Neuronal stem cell (in vitro differentiated cells): ENCODE measurements around the gene GPATCH8.

Experiments used
- DNase-seq: peaks from one replicate; pipeline ENCODE4 v3.0.0-alpha.2; 2013; ENCODE audit warnings: low spot score
- H2AFZ ChIP-seq: one replicate; pipeline ENCODE4 v1.6.1; 2013; ENCODE audit warnings: mild to moderate bottlenecking, low read length, inconsistent platforms
- H2AK5ac ChIP-seq: 2 replicates; pipeline ENCODE4 v1.6.1; 2013; ENCODE audit warnings: low read depth, mild to moderate bottlenecking, inconsistent platforms, low read length, moderate library complexity, mixed read lengths
- H2BK120ac ChIP-seq: 2 replicates; pipeline ENCODE4 v1.6.1; 2013; ENCODE audit warnings: low read depth, mild to moderate bottlenecking, inconsistent platforms, low read length, moderate library complexity, mixed read lengths
- H2BK12ac ChIP-seq: one replicate; pipeline ENCODE4 v1.6.1; 2013; ENCODE audit warnings: low read length, inconsistent platforms
- H2BK15ac ChIP-seq: 2 replicates; pipeline ENCODE4 v1.6.1; 2013; ENCODE audit warnings: mild to moderate bottlenecking, low read length, inconsistent platforms, mixed read lengths
- H2BK5ac ChIP-seq: one replicate; pipeline ENCODE4 v1.6.1; 2013; ENCODE audit warnings: inconsistent platforms, mild to moderate bottlenecking, low read length, moderate library complexity
- H3K14ac ChIP-seq: one replicate; pipeline ENCODE4 v1.6.1; 2013; ENCODE audit warnings: low read length, inconsistent platforms
- H3K18ac ChIP-seq: 2 replicates; pipeline ENCODE4 v1.6.1; 2013; ENCODE audit warnings: low read length, inconsistent platforms
- H3K23ac ChIP-seq: 2 replicates; pipeline ENCODE4 v1.6.1; 2013; ENCODE audit warnings: low read depth, mild to moderate bottlenecking, mixed read lengths, low read length, inconsistent platforms; ENCODE audit not compliant: poor library complexity
- H3K27ac ChIP-seq: replicated peaks from 3 replicates; pipeline ENCODE4 v1.5.1; 2013; ENCODE audit warnings: low read length, inconsistent platforms
- H3K27me3 ChIP-seq, 3 experiments: 2 replicates each; pipeline ENCODE4 v1.6.1; 2013; ENCODE audit warnings: low read length in 3 of 3, mild to moderate bottlenecking in 2 of 3, inconsistent platforms in 1 of 3, low read depth in 1 of 3, mixed read lengths in 1 of 3, moderate library complexity in 1 of 3; ENCODE audit not compliant: control insufficient read depth in 3 of 3, insufficient read depth in 3 of 3
- H3K36me3 ChIP-seq, 2 donors: replicated peaks in 1 of 2; 2 replicates each; pipeline ENCODE4 v1.6.1; 2013; ENCODE audit warnings: low read length in 2 of 2; ENCODE audit not compliant: control insufficient read depth in 2 of 2, insufficient read depth in 2 of 2
- H3K4ac ChIP-seq: 2 replicates; pipeline ENCODE4 v1.6.1; 2013; ENCODE audit warnings: inconsistent platforms, mild to moderate bottlenecking, low read length, moderate library complexity
- H3K4me1 ChIP-seq, 2 donors: 1 replicate in 1 of 2; 2 replicates in 1 of 2; pipeline ENCODE4 v1.6.1; 2013; ENCODE audit warnings: low read length in 2 of 2, low read depth in 1 of 2; ENCODE audit not compliant: control insufficient read depth in 2 of 2, insufficient read depth in 1 of 2
- H3K4me2 ChIP-seq: one replicate; pipeline ENCODE4 v1.6.1; 2013; ENCODE audit warnings: mild to moderate bottlenecking, low read length, inconsistent platforms; ENCODE audit not compliant: insufficient read depth, poor library complexity, severe bottlenecking
- H3K4me3 ChIP-seq, 2 donors: 2 replicates each; pipeline ENCODE4 v1.5.1; 2013; ENCODE audit warnings: low read length in 2 of 2, mild to moderate bottlenecking in 2 of 2, inconsistent platforms in 1 of 2, moderate library complexity in 1 of 2
- H3K79me1 ChIP-seq: one replicate; pipeline ENCODE4 v1.6.1; 2013; ENCODE audit warnings: low read depth, mild to moderate bottlenecking, inconsistent platforms, low read length, moderate library complexity
- H3K9ac ChIP-seq: one replicate; pipeline ENCODE4 v1.6.1; 2013; ENCODE audit warnings: mild to moderate bottlenecking, low read depth, low read length, inconsistent platforms; ENCODE audit not compliant: poor library complexity
- H3K9me3 ChIP-seq, 2 donors: replicated peaks in 1 of 2; 2 replicates each; pipeline versions ENCODE3 to v1.6.1; 2013; ENCODE audit warnings: low read length in 2 of 2, mild to moderate bottlenecking in 2 of 2, inconsistent platforms in 1 of 2, low read depth in 1 of 2, mixed read lengths in 1 of 2, moderate library complexity in 1 of 2; ENCODE audit not compliant: control insufficient read depth in 2 of 2, insufficient read depth in 1 of 2
- H4K8ac ChIP-seq: one replicate; pipeline ENCODE4 v1.6.1; 2013; ENCODE audit warnings: low read depth, mild to moderate bottlenecking, inconsistent platforms, low read length, moderate library complexity
- H4K91ac ChIP-seq: one replicate; pipeline ENCODE4 v1.6.1; 2013; ENCODE audit warnings: low read length, low read depth, mild to moderate bottlenecking, inconsistent platforms; ENCODE audit not compliant: poor library complexity
- WGBS, 2 donors: extraction: QIAGEN DNeasy Blood & Tissue Kit; methylation state at CpG; one replicate each; pipeline ENCODE4 v1.1.7; 2013; ENCODE audit warnings: missing lambda C conversion rate in 2 of 2, mixed read lengths in 1 of 2; ENCODE audit not compliant: insufficient read length in 2 of 2, insufficient replicate concordance in 1 of 2; ENCODE audit errors: extremely low coverage in 2 of 2; 5-methylcytosine and 5-hydroxymethylcytosine counted together

GPATCH8 gene

DNA sequence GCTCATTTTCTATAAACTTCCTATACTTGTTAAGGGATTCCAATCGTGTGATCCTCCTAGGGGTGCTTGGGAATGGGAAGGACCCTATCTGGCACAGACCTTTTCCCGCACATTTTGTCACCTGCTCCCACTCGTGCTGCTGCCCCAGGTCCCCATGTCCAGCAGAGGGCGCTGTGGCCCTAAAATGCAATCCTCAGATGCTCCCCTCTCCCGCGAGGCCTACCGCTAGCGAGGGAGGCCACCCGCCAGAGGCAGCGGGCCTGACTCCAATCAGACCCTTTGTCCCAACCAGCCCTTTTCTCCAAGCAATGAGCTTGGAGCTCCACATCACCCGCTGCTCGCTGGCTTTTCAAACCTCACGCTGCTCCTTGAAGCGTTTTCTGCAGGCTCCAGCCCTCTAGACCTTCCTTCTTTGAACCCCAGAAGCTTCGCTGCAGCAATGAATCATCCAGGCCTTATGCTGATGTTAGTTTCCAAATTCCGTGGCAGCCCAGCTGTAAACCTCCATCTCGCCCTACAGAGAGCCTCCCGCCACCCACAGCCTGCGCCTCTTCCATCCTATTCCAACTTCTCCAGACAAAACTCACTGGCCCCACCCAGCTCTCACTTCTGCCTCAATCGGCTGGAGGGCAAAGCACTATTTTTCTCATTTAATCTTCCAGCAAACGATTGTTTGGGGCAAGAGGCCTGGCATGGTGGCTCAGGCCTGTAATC is 30.5 kb upstream of the GPATCH8 start:
- Histone ChIP-seq H4K8ac (no peak overlapping the region), H3K27me3 (no peaks in the 10 kb centered on the region), H2BK5ac (peak overlapping the region; percentile 54), H4K91ac (no peak overlapping the region), H3K36me3 (no peaks in the 10 kb centered on the region), H3K79me1 (no peaks in the 10 kb centered on the region), H3K4me2 (peak overlapping the region; percentile 26), H3K9ac (peak overlapping the region; percentile 9), H3K4me3 (peak overlapping the region in 1 of 2 donors; percentile 33), H3K4ac (no peak overlapping the region), H3K23ac (no peak overlapping the region), H3K4me1 (peaks cover 14 to 17% of the 10 kb centered on the region in 2 donors), H2BK15ac (peak overlapping the region; percentile 75), H2BK12ac (no peak overlapping the region), H3K14ac (no peak overlapping the region), H3K27ac (peak overlapping the region; percentile 94), H2BK120ac (peak overlapping the region; percentile 95), H2AK5ac (peak overlapping the region; percentile 76), H3K18ac (peak overlapping the region; percentile 84), H2AFZ (peak overlapping the region; percentile 84), H3K9me3 (no peaks in the 10 kb centered on the region)
- DNase-seq: peak; percentile 94
- no CpG with 5 or more reads among the region's 21 CpGs for WGBS, 2 donors

DNA sequence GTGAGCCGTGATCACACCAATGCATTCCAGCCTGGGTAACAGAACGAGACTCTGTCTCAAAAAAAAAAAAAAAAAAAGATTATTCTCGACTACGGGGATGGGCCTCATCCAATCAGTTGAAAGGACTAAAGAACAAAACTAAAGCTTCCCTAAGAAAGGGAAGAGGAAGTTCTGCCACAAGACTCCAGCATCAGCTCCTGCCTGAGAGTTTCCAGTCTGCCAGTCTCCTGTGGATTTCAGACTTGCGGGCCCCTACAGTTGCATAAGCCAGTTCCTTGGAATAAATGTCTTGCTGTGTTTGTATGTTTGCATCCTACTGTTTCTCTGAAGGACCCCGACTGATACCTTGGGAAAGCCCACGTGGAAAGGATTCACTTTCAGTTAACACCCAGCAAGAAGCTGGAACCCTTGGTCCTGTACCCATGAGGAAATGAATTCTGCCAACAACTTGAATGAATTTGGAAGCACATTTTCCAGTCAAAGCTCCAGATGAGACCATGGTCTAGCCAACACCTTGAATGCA is 27.8 kb upstream of the GPATCH8 start:
- H2BK5ac ChIP-seq: no peak overlapping the region
- WGBS, 2 donors: no CpG with 5 or more reads among the region's 7 CpGs
- H3K4me1 ChIP-seq: peaks cover 3 to 8% of the 10 kb centered on the region in 2 donors
- H2BK120ac ChIP-seq: no peak overlapping the region
- no peak overlapping the region for H3K4ac ChIP-seq
- H2BK15ac ChIP-seq: no peak overlapping the region
- no peak overlapping the region for H4K91ac ChIP-seq
- H2BK12ac ChIP-seq: no peak overlapping the region
- H3K27ac ChIP-seq: no peak overlapping the region
- H2AFZ ChIP-seq: no peak overlapping the region
- no peak overlapping the region for H4K8ac ChIP-seq
- no peaks in the 10 kb centered on the region for H3K79me1 ChIP-seq
- H3K23ac ChIP-seq: no peak overlapping the region
- H2AK5ac ChIP-seq: no peak overlapping the region
- H3K18ac ChIP-seq: no peak overlapping the region
- no peak for DNase-seq
- no peak overlapping the region for H3K4me3 ChIP-seq
- H3K9me3 ChIP-seq: peaks cover 1 to 6% of the 10 kb centered on the region in 2 donors
- no peaks in the 10 kb centered on the region for H3K27me3 ChIP-seq
- no peak overlapping the region for H3K14ac ChIP-seq
- H3K36me3 ChIP-seq: no peaks in the 10 kb centered on the region
- no peak overlapping the region for H3K4me2 ChIP-seq
- H3K9ac ChIP-seq: no peak overlapping the region

DNA sequence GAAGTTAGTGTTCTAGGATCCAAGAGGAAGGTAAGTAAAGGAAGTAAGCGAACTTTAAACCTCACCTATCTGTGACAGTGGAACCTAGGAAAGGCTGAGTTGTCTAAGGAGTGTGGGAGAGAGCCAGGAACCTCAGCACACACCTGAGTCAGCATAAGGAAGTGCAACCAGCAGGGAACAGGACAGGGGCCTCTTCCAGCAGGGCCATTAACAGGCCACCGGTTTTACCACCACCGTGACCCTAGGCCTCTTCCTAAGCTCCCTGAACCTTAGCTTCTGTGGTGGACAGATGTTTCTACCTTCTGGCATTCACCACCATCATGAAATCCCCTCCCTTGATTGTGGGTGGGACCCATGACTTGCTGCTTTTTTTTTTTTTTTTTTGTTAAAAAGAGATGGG is 26.7 kb upstream of the GPATCH8 start:
- H3K27ac ChIP-seq: no peak overlapping the region
- no peak overlapping the region for H2AFZ ChIP-seq
- H4K91ac ChIP-seq: no peak overlapping the region
- H3K4ac ChIP-seq: no peak overlapping the region
- no peak overlapping the region for H3K9ac ChIP-seq
- no peaks in the 10 kb centered on the region for H3K36me3 ChIP-seq
- no peak overlapping the region for H2BK120ac ChIP-seq
- no peak overlapping the region for H2BK12ac ChIP-seq
- no CpG with 5 or more reads among the region's 3 CpGs for WGBS, 2 donors
- H2BK5ac ChIP-seq: no peak overlapping the region
- H3K27me3 ChIP-seq: no peaks in the 10 kb centered on the region
- no peak overlapping the region for H2AK5ac ChIP-seq
- no peak overlapping the region for H2BK15ac ChIP-seq
- H3K4me3 ChIP-seq: no peak overlapping the region
- peaks cover 3 to 4% of the 10 kb centered on the region in 2 donors for H3K4me1 ChIP-seq
- H3K23ac ChIP-seq: no peak overlapping the region
- H3K79me1 ChIP-seq: no peaks in the 10 kb centered on the region
- peaks cover 1 to 6% of the 10 kb centered on the region in 2 donors for H3K9me3 ChIP-seq
- H3K4me2 ChIP-seq: no peak overlapping the region
- H3K14ac ChIP-seq: no peak overlapping the region
- no peak overlapping the region for H3K18ac ChIP-seq
- no peak overlapping the region for H4K8ac ChIP-seq
- no peak for DNase-seq

DNA sequence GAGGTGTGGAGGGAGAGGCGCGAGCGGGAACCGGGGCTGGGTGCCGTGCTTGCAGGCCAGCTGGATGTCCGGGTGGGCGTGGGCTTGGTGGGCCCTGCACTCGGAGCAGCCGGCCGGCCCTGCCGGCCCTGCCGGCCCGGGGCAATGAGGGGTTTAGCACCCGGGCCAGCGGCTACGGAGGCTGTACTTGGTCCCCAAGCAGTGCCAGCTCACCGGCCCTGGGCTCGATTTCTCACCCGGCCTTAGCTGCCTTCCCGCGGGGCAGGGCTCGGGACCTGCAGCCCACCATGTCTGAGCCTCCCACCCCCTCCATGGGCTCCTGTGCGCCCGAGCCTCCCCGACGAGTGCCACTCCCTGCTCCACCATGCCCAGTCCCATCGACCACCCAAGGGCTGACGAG is 24.7 kb upstream of the GPATCH8 start:
- Histone ChIP-seq H3K4ac (no peak overlapping the region), H3K9me3 (peaks cover 1 to 10% of the 10 kb centered on the region in 2 donors), H3K4me2 (no peak overlapping the region), H3K4me1 (no peaks in the 10 kb centered on the region), H3K79me1 (no peaks in the 10 kb centered on the region), H3K14ac (no peak overlapping the region), H3K27ac (no peak overlapping the region), H2BK15ac (no peak overlapping the region), H2BK5ac (no peak overlapping the region), H4K8ac (no peak overlapping the region), H2BK120ac (no peak overlapping the region), H2AFZ (no peak overlapping the region), H4K91ac (no peak overlapping the region), H3K23ac (no peak overlapping the region), H3K9ac (no peak overlapping the region), H3K4me3 (no peak overlapping the region), H3K18ac (no peak overlapping the region), H2AK5ac (no peak overlapping the region), H3K36me3 (no peaks in the 10 kb centered on the region), H3K27me3 (no peaks in the 10 kb centered on the region), H2BK12ac (no peak overlapping the region)
- no CpG with 5 or more reads among the region's 28 CpGs for WGBS, 2 donors
- no peak for DNase-seq
